IPS-15b (cell line): Measurements from ENCODE around the gene PTGER3.

Experiments
- H3K27me3 ChIP-seq: one replicate; pipeline ENCODE4 v1.6.1; 2013; ENCODE audit warnings: low read length; ENCODE audit not compliant: control insufficient read depth, insufficient read depth
- H3K36me3 ChIP-seq: one replicate; pipeline ENCODE4 v1.6.1; 2013; ENCODE audit warnings: low read length; ENCODE audit not compliant: control insufficient read depth, insufficient read depth
- H3K4me1 ChIP-seq: one replicate; pipeline ENCODE4 v1.6.1; 2013; ENCODE audit warnings: mild to moderate bottlenecking, low read length; ENCODE audit not compliant: control insufficient read depth, insufficient read depth
- H3K4me3 ChIP-seq: one replicate; pipeline ENCODE4 v1.5.1; 2013; ENCODE audit warnings: low read depth, low read length
- H3K9ac ChIP-seq: one replicate; pipeline ENCODE4 v1.6.1; 2013; ENCODE audit warnings: low read depth, mild to moderate bottlenecking, low read length
- H3K9me3 ChIP-seq: one replicate; pipeline ENCODE4 v1.6.1; 2013; ENCODE audit warnings: mild to moderate bottlenecking, low read length; ENCODE audit not compliant: control insufficient read depth, insufficient read depth

The PTGER3 gene

GRCh38 chr1:71046891-71047634, 553 bp downstream of the PTGER3 start:
- Histone ChIP-seq H3K4me1 (no peaks in the 10 kb centered on the region), H3K27me3 (peaks cover 41% of the 10 kb centered on the region), H3K9ac (peak overlapping the region; percentile 4), H3K9me3 (no peaks in the 10 kb centered on the region), H3K4me3 (peak overlapping the region; percentile 61), H3K36me3 (no peaks in the 10 kb centered on the region)

GRCh38 chr1:71045463-71046028, 2.1 kb downstream of the PTGER3 start:
- Histone ChIP-seq H3K9me3 (no peaks in the 10 kb centered on the region), H3K4me1 (no peaks in the 10 kb centered on the region), H3K4me3 (no peak overlapping the region), H3K9ac (no peak overlapping the region), H3K36me3 (no peaks in the 10 kb centered on the region), H3K27me3 (peaks cover 41% of the 10 kb centered on the region)

- no peaks in the 10 kb centered on the region for H3K36me3 ChIP-seq
- H3K9ac ChIP-seq = no peak overlapping the region
- H3K4me3 ChIP-seq = no peak overlapping the region
Observed at GRCh38 chr1:71044833-71045232, 2.8 kb downstream of the PTGER3 start.

GRCh38 chr1:71043065-71043464, 4.6 kb downstream of the PTGER3 start:
- H3K9ac ChIP-seq = no peak overlapping the region
- H3K36me3 ChIP-seq = no peaks in the 10 kb centered on the region
- peaks cover 24% of the 10 kb centered on the region for H3K27me3 ChIP-seq
- no peak overlapping the region for H3K4me3 ChIP-seq
- H3K4me1 ChIP-seq = no peaks in the 10 kb centered on the region
- no peaks in the 10 kb centered on the region for H3K9me3 ChIP-seq

More at GRCh38 chr1:71044833-71045232, 2.8 kb downstream of the PTGER3 start:
- Histone ChIP-seq H3K27me3 (peaks cover 40% of the 10 kb centered on the region), H3K9me3 (no peaks in the 10 kb centered on the region), H3K4me1 (no peaks in the 10 kb centered on the region)

GRCh38 chr1:71041806-71042205, 5.8 kb downstream of the PTGER3 start:
- Histone ChIP-seq H3K9ac (no peak overlapping the region), H3K4me3 (no peak overlapping the region), H3K9me3 (no peaks in the 10 kb centered on the region), H3K36me3 (no peaks in the 10 kb centered on the region), H3K27me3 (peaks cover 13% of the 10 kb centered on the region), H3K4me1 (no peaks in the 10 kb centered on the region)

GRCh38 chr1:71039661-71040262, 7.9 kb downstream of the PTGER3 start:
- no peak overlapping the region for H3K4me3 ChIP-seq
- no peaks in the 10 kb centered on the region for H3K27me3 ChIP-seq
- H3K9me3 ChIP-seq = no peaks in the 10 kb centered on the region
- no peak overlapping the region for H3K9ac ChIP-seq
- H3K4me1 ChIP-seq = no peaks in the 10 kb centered on the region
- no peaks in the 10 kb centered on the region for H3K36me3 ChIP-seq

- no peaks in the 10 kb centered on the region for H3K4me1 ChIP-seq
- H3K9ac ChIP-seq = no peak overlapping the region
- H3K9me3 ChIP-seq = no peaks in the 10 kb centered on the region
- H3K36me3 ChIP-seq = no peaks in the 10 kb centered on the region
- no peak overlapping the region for H3K4me3 ChIP-seq
- H3K27me3 ChIP-seq = no peaks in the 10 kb centered on the region
Observed at GRCh38 chr1:71038942-71039341, 8.7 kb downstream of the PTGER3 start.

- H3K9ac ChIP-seq = no peak overlapping the region
- no peaks in the 10 kb centered on the region for H3K9me3 ChIP-seq
- no peaks in the 10 kb centered on the region for H3K36me3 ChIP-seq
- no peak overlapping the region for H3K4me3 ChIP-seq
- no peaks in the 10 kb centered on the region for H3K4me1 ChIP-seq
- H3K27me3 ChIP-seq = no peaks in the 10 kb centered on the region
Observed at GRCh38 chr1:71037829-71038620, 9.6 kb downstream of the PTGER3 start.

- no peaks in the 10 kb centered on the region for H3K4me1 ChIP-seq
- no peak overlapping the region for H3K9ac ChIP-seq
- H3K36me3 ChIP-seq = no peaks in the 10 kb centered on the region
- H3K9me3 ChIP-seq = no peaks in the 10 kb centered on the region
- H3K27me3 ChIP-seq = no peaks in the 10 kb centered on the region
- no peak overlapping the region for H3K4me3 ChIP-seq
Observed at GRCh38 chr1:71037066-71037465, 10.6 kb downstream of the PTGER3 start.

GRCh38 chr1:71033136-71033535, 14.5 kb downstream of the PTGER3 start:
- no peak overlapping the region for H3K4me3 ChIP-seq
- H3K36me3 ChIP-seq = no peaks in the 10 kb centered on the region
- H3K9me3 ChIP-seq = no peaks in the 10 kb centered on the region
- H3K27me3 ChIP-seq = no peaks in the 10 kb centered on the region
- H3K9ac ChIP-seq = no peak overlapping the region
- H3K4me1 ChIP-seq = no peaks in the 10 kb centered on the region

- no peaks in the 10 kb centered on the region for H3K9me3 ChIP-seq
- no peak overlapping the region for H3K9ac ChIP-seq
- H3K27me3 ChIP-seq = no peaks in the 10 kb centered on the region
- no peaks in the 10 kb centered on the region for H3K4me1 ChIP-seq
- no peaks in the 10 kb centered on the region for H3K36me3 ChIP-seq
- H3K4me3 ChIP-seq = no peak overlapping the region
Observed at GRCh38 chr1:71031426-71031825, 16.2 kb downstream of the PTGER3 start.
